ENCODE data around the gene STOX2. TPM values are rescaled to one million over a fixed set of nuclear protein-coding genes. Genes with fewer than 3 reads are reported as not detected.

Gene STOX2
- total RNA-seq, 4 donors from 2014 or later = 4.2 to 14.9 (median 10.9) TPM

DNA sequence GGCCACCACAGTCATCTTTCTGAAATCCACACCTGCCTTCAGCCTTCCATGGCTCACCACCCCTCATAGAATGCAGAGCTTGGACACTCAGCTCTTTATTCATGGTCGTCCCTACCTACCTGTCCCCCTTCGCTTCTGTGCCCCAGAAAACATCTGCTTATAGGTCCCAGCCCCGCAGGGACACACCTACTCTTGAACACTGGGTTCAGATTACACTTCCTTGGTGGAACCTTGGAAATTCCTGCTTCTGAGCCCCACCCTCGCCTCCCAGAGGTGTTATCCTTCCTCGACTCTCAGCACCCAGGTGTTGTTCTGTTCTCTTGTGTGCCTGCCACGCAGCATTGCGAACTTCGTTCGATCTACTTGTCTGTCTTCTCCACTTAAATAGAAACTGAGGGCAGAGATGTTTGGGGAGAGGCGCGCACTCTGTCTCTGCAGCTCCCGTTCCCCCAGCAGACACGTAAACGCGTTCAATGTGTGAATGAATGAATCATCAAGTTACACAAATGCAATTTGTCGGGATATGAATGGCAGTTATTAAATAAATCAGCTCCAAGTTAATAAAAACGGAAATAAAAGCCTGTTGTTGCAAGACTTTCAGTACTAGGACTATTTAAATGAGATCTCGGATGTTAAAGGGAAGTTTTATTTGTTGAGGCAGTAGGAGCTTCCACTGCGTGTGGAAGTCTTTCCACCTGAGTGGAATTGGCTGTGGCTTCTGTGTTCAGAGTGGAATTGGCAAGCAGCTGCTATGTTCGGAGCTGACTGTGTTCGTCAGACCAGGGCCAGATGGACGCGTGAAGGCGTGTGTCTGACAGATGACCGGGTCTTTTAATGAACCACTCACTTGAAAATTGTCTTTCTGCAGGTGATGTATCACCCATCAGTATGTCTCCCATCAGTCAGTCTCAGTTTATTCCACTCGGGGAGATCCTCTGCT, 95.6 kb downstream of the STOX2 start:
- no peak overlapping the region for H3K4me3 ChIP-seq (ENCODE audit: low read depth, poor library complexity, severe bottlenecking)
- intact Hi-C loops (cut with DNase I; ENCODE audit: low total_unique reads) = no loop called here
- DNase-seq (ENCODE audit: low spot score in 2 of 2) = no peak
- 74 to 85% methylated on average over 26 of the region's 26 CpGs for WGBS, 2 donors
- TF ChIP-seq, protein P1, sequence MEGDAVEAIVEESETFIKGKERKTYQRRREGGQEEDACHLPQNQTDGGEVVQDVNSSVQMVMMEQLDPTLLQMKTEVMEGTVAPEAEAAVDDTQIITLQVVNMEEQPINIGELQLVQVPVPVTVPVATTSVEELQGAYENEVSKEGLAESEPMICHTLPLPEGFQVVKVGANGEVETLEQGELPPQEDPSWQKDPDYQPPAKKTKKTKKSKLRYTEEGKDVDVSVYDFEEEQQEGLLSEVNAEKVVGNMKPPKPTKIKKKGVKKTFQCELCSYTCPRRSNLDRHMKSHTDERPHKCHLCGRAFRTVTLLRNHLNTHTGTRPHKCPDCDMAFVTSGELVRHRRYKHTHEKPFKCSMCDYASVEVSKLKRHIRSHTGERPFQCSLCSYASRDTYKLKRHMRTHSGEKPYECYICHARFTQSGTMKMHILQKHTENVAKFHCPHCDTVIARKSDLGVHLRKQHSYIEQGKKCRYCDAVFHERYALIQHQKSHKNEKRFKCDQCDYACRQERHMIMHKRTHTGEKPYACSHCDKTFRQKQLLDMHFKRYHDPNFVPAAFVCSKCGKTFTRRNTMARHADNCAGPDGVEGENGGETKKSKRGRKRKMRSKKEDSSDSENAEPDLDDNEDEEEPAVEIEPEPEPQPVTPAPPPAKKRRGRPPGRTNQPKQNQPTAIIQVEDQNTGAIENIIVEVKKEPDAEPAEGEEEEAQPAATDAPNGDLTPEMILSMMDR (IDR thresholded peaks at IDR 0.05) = no peak
- TF ChIP-seq POLR2A (IDR thresholded peaks at IDR 0.05) = no peak

DNA sequence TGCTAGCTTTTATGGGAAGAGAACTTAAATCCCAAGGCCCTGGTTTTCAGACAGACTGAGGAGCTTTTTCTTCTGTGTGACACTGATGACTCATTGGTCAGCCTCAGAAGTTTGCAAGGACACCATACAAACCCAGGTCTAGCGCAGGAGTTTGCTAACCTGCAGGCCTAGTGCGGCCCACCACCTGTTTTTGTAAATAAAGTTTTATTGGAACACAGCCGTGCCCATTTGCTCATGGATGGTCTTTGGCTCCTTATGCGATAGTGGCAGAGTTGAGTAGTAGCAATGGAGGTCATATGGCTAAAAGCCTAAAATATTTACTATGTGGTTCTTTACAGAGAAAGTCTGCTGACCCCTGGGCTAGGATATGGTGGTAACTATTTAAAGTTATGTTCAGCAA, 98.3 kb downstream of the STOX2 start:
- DNase-seq (ENCODE audit: low spot score in 2 of 2) = no peak
- intact Hi-C loops (cut with DNase I; ENCODE audit: low total_unique reads) = no loop called here
- no peak overlapping the region for H3K4me3 ChIP-seq (ENCODE audit: low read depth, poor library complexity, severe bottlenecking)
- 95 to 96% methylated on average over 4 of the region's 4 CpGs for whole genome bisulfite sequencing, 2 donors
- TF ChIP-seq POLR2A (IDR thresholded peaks at IDR 0.05) = no peak
- TF ChIP-seq, protein P1 (IDR thresholded peaks at IDR 0.05) = no peak

DNA sequence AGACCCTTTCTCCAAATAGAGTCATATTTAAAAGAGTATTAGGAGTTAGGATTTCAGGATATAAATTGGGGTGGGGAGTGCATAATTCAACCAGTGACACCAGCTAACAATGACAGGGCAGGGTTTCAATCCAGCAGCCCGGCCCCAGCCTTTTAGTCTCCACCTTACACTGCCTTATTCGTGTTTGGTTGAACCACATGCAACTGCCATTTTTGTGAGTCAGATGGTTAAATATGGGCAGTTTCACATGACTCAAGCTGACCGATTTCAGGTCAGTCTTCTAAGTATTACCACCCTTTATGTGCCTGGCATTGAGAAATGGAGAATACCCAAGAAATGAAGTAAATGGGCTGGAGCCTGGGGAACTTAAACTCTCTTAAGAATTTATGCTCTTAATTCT, 102.8 kb downstream of the STOX2 start:
- 81 to 87% methylated on average over 3 of the region's 3 CpGs for WGBS, 2 donors
- H3K4me3 ChIP-seq (ENCODE audit: low read depth, poor library complexity, severe bottlenecking) = no peak overlapping the region
- intact Hi-C loops (cut with DNase I; ENCODE audit: low total_unique reads) = no loop called here
- TF ChIP-seq, protein P1 (IDR thresholded peaks at IDR 0.05) = no peak
- no peak for TF ChIP-seq POLR2A (IDR thresholded peaks at IDR 0.05)
- no peak for DNase-seq (ENCODE audit: low spot score in 2 of 2)

DNA sequence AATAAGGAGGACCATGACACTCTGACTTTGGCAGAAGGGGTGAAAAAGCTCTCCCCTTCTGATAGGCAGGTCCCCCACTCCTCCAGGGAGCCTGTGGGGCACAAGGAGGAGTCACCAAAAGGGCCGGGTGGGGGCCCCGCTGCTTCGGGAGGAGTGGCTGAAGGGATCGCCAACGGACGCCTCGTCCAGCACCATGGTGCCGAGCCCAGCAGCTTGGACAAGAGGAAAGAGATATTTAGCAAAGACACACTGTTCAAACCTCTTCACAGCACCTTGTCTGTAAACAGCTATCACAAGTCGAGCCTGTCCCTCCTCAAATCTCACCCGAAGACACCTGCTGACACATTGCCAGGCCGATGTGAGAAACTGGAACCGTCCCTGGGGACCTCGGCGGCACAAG, 105.6 kb downstream of the STOX2 start:
- 94 to 95% methylated on average over 14 of the region's 14 CpGs for WGBS, 2 donors
- DNase-seq (ENCODE audit: low spot score in 2 of 2) = no peak
- intact Hi-C loops (cut with DNase I; ENCODE audit: low total_unique reads) = no loop called here
- no peak for TF ChIP-seq POLR2A (IDR thresholded peaks at IDR 0.05)
- TF ChIP-seq, protein P1 (IDR thresholded peaks at IDR 0.05) = no peak
- H3K4me3 ChIP-seq (ENCODE audit: low read depth, poor library complexity, severe bottlenecking) = no peak overlapping the region

DNA sequence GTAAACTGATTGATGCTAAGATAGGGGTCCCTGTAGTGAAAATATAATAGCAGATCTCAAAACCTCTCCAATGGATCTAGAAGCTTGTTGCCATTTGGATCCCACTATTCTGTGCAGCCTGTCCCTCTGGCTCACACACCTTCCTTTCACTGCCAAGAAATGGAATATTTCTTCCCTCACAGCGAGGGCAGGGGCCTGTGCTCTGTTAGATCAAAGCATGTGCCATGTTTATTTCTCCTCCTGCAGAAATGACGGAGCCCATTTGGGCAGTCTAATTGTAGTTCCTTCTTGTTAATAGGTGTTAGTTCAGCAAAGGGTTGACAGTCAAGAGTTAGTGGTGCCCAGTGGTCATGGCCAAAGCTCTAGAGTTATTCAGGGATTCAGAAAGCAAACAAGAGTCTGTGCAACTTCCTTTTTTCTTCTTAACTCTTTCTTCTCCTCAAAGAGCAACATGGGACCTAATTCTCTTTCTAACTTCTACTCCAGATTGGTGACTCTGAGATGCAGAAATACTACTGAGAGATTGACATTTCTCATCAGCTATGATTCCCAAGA, 106.8 kb downstream of the STOX2 start:
- WGBS, 2 donors = 50 to 58% methylated on average over 2 of the region's 2 CpGs

More for the DNA sequence above, 106.8 kb downstream of the STOX2 start:
- intact Hi-C loops (cut with DNase I; ENCODE audit: low total_unique reads) = no loop called here
- H3K4me3 ChIP-seq (ENCODE audit: low read depth, poor library complexity, severe bottlenecking) = no peak overlapping the region
- no peak for DNase-seq (ENCODE audit: low spot score in 2 of 2)
- TF ChIP-seq, protein P1 (IDR thresholded peaks at IDR 0.05) = no peak
- TF ChIP-seq POLR2A (IDR thresholded peaks at IDR 0.05) = no peak
